HG03060 (cell line): ENCODE data around the gene ZNF583.

Source experiments
- ATAC-seq: cut with Tn5 transposase; IDR thresholded peaks from one replicate; pipeline ENCODE4 v1.9.1; 2021; ENCODE audit warnings: low read depth, moderate number of reproducible peaks; ENCODE audit not compliant: unreplicated experiment

The ZNF583 gene

GRCh38 chr19:56403764-56404704 is at the start of gene ZNF583:
ZNF583 (plus strand) TSS chr19:56404332; CDS start chr19:56407115, 2,783 bp downstream.
- ATAC-seq, result peak; percentile 51

DNA sequence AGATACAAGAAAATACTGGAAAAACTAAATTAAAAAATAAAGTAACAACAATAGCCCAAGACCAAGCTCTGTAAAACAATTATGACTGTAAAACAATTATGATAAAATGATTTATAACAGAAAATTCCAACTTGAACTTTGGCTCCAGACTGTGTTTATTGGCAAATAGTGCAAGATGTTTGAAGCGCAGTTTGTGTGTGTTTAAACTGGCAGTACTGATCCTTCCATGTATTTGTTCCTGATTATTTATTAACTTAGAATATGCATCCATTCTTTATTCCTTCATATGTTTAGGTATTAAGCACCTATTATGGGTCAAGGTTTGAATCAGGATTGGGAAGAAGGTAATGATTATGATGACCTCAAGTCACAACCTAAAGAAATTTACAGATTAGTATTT is 48.6 kb upstream of the ZNF583 start:
- no peak for ATAC-seq

GRCh38 chr19:56356944-56357343 is 47.2 kb upstream of the ZNF583 start:
- ATAC-seq, result no peak

GRCh38 chr19:56360841-56361240 is 43.3 kb upstream of the ZNF583 start:
- ATAC-seq, result no peak

GRCh38 chr19:56367829-56368711 is 36.1 kb upstream of the ZNF583 start:
- no peak for ATAC-seq

DNA sequence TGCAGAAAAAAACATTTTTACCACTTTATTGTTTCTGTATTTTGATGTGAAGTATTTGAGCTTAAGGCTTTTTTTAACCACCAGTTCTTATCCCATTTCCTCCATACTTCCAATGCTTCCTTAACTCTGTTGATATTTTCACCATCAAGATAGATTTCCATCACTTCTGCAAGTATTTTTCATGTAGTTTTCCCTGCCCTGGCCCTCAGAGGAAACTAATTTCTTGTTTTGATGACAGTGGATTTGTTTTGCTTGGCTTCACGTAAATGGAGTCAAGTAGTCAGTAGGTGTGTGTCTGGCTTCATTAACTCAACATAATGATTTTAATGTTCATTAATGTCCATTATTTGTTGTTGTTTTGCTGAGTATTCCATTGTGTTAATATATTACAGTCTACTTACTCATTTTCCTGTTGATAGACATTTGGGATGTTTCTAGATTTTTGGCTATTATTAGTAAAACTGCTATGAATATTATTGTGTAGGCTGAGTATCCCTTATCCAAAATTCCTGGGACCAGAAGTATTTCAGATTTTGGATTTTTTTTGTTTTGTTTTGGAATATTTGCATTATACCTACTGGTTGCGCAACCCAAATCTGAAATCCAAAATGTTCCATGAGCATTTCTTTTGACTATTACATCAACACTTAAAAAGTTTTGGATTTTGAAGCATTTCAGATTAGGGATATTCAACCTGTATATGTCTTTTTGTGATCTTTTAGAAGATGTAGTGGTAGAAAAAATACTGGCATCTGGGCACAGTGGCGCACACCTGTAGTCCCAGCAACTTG is 34.1 kb upstream of the ZNF583 start:
- ATAC-seq, result no peak

GRCh38 chr19:56372281-56372680 is 31.9 kb upstream of the ZNF583 start:
- no peak for ATAC-seq

DNA sequence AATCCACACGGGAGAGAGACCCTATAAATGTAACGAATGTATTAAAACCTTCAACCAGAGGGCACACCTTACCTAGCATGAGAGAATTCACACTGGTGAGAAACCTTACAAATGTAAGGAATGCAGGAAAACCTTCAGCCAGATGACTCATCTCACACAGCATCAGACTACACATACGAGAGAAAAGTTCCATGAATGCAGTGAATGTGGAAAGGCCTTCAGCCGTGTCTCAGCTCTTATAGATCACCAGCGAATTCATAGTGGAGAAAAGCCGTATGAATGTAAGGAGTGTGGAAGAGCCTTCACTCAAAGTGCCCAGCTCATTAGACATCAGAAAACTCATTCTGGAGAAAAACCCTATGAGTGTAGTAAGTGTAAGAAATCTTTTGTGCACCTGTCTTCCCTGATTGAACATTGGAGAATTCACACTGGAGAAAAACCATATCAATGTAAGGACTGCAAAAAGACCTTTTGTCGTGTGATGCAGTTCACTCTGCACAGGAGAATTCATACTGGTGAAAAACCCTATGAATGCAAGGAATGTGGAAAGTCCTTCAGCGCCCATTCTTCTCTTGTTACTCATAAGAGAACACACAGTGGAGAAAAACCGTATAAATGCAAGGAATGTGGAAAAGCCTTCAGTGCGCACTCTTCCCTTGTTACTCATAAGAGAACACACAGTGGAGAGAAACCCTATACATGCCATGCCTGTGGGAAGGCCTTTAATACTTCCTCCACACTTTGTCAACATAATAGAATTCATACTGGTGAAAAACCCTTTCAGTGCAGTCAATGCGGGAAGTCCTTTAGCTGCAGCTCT is 26.8 kb upstream of the ZNF583 start:
- ATAC-seq, result no peak

GRCh38 chr19:56383826-56384605 is 20.1 kb upstream of the ZNF583 start:
- ATAC-seq, result no peak

GRCh38 chr19:56393119-56394012 is 10.8 kb upstream of the ZNF583 start, which contains the start of gene ZNF582:
ZNF582 (minus strand) TSS chr19:56393534; CDS start chr19:56391752, 1,782 bp downstream.
- ATAC-seq, result peak; percentile 94

DNA sequence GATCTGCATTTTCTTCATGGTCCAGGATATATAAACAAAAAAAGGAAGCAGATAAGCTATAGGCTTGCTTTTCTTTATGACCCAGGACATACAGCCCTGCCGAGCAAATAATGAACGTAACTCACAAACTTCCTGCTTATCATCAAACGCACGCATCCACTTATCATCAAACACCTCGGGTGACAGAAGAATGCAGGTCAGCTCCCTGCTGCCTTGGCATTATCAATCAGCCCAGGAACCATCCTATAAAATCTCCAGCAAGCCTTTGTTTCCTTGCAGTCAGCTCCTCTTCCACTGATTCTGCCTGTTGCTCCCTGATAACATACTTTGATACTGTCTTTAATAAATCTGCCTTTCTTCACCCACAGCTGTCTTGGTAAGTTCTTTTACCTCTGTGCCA is 5.3 kb upstream of the ZNF583 start:
- no peak for ATAC-seq

DNA sequence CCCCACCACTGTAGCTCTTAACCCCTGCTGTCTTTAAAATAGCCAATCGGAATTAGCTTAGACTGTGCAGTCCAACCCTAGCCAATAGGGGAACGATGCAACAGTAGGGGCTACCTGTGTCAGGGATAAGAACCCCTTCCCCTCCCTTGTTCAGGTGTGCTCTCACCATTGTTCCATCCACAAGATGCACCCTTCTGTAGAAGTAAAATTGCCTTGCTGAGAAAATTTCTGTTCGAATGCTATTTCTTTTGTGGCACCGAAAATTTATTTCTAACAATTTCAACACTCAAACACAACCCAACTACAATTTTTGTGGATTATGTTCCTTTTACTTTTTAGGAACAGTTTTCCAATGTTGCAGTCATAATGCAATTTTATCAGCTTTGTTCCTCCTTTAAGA is 3.6 kb upstream of the ZNF583 start:
- ATAC-seq, result no peak

GRCh38 chr19:56403261-56403660 is 871 bp upstream of the ZNF583 start:
- ATAC-seq, result peak; percentile 22

DNA sequence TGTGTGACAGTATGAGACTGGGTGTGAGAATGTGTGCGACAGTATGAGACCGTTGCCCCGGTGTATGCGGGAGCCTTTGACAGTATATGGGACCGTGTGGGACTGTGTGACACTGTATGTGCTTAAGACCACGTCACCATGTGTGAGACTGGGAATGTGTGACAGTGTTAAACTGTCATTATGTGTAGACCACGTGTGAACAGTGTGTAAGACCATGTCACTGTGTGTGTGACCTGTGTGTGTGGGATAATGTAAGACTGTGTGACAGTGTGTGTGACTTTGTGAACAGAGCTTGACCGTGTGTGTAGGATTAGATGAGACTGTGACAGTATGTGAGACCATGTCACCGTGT is 549 bp downstream of the ZNF583 start:
- ATAC-seq, result peak; percentile 1

DNA sequence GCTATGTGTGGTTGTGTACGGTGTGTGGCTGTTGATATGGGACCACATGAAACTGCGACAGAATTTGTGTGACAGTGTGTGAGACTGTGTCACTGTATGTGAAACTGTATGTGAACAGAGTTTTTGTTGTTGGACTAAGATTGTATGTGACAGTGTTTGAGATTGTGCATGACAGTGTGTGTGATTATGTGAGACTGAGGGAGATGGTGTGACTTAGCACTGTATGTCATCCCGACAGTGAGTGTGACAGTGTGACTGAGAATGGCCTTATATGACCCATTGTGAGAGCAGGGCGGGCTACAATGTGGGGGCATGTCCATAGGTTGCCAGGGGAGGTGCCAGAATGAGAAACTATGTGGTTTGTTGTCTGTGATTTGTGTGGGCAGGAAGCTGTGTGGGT is 930 bp downstream of the ZNF583 start:
- no peak for ATAC-seq

GRCh38 chr19:56423276-56423984 is 19.3 kb downstream of the ZNF583 start:
- no peak for ATAC-seq

- no peak for ATAC-seq
Measured at GRCh38 chr19:56423985-56424353, 19.8 kb downstream of the ZNF583 start.
